Kidney tubule cell (primary cell): ENCODE measurements around the gene SEMA5B.

ENCODE experiments used
- DNase-seq: peaks from one replicate; pipeline ENCODE4 v3.0.0-alpha.2; 2018; ENCODE audit warnings: low spot score

The SEMA5B gene

GRCh38 chr3:122942937-122943827 is 84.4 kb downstream of the SEMA5B start:
- peak; percentile 77 for DNase-seq

- no peak for DNase-seq
Observed at GRCh38 chr3:122942239-122942638, 85.3 kb downstream of the SEMA5B start.

DNA sequence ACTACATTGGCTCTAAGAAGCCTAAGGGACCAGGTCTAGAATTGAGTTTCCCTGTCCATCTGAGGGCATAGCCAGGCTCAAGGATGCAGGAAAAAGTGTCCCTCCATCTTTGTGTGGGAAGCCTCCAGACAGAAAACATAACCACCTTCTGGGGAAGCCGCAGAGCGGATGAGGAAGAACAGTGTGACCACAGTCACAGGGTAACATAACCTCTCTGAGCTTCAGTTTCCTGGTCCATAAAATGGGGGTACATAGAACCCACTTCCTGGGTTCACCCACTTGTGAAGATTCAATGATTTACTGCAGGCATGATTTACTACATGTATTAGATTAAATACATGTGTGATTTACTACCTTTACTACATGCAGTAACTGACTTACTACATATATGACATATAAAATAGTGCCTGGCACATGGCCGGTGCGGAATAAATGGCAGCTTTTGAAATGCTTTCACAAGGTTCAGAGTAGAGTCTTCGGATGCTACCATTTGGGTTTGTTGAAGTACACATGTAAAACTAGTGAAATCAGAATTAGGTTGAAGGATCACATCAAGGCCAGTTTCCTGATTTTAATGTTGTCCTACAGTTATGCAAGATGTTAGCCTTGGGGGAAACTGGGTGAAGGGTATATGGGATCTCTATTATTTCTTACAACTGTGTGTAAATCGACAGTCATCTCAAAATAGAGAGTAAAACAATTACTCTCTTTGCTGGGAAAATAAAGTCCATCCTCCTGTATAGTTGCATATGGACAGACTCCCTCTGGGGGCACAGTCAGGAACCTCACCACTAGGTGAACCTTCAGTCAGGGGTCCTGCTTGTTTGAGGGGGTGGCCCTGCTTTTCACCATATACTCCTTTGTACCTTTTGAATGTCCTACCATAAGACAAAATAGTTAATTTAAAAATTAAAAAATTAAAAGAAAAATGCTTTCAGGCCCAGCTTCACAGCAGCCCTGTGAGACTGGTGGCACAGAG is 86.0 kb downstream of the SEMA5B start:
- no peak for DNase-seq

DNA sequence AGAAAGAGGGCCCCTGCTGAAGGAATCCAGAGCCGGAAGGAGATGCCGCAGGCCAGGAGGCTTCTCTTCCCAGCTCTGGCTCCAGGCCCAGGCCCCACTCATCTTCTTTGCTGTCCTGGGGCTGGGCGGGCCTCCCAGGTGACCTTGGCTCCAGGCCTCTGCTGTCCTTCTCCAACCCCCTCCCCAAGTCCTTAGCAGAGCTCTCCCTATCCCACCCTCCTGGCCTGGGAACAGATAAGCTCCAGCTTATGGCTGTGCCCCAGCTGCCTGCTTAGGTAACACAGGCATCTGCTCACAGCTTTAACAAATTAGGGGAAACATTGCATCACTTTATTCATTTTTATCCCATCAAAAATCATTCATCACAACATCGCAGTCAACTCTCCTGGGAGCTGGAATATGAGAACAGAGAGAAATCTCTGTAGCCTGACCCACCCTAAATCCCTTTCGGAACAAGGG is 86.9 kb downstream of the SEMA5B start:
- DNase-seq: no peak

DNA sequence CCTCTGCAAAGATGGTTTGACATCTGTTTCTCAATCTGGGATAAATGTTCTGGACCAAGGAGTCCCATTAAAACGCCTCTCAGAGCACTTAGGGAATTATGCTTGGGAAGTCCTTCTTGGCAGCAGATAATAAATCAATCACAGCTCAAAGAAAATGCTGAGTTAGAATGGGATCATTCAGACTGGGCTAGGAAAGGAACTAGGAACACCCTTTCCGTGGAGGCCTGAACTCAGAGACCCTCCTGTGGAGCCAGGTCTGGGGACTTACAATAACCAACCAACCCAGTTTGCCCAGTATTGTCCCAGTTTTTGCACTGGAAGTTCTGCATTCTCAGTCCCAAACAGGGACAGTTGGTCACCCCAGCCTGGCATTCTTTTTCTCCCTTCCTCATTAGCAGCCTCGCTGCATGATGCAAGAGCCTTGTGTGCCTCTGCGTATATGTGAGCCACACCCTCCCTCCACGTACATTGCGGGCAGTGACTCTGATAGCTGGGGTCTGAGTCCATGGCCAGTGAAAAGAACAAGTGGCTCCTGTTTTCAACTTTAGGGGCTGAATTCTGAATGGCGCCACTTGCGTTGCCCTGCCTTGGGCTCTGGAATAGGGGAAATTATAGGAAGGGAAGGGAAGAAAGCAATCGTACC is 88.7 kb downstream of the SEMA5B start:
- no peak for DNase-seq

GRCh38 chr3:122937745-122938144 is 89.8 kb downstream of the SEMA5B start:
- no peak for DNase-seq

GRCh38 chr3:122936986-122937385 is 90.6 kb downstream of the SEMA5B start:
- no peak for DNase-seq

- DNase-seq: no peak
Observed at GRCh38 chr3:122936335-122936734, 91.2 kb downstream of the SEMA5B start.

GRCh38 chr3:122934251-122934650 is 93.3 kb downstream of the SEMA5B start:
- DNase-seq: no peak

- DNase-seq: peak; percentile 62
Observed at GRCh38 chr3:122932251-122932967, 95.2 kb downstream of the SEMA5B start.

DNA sequence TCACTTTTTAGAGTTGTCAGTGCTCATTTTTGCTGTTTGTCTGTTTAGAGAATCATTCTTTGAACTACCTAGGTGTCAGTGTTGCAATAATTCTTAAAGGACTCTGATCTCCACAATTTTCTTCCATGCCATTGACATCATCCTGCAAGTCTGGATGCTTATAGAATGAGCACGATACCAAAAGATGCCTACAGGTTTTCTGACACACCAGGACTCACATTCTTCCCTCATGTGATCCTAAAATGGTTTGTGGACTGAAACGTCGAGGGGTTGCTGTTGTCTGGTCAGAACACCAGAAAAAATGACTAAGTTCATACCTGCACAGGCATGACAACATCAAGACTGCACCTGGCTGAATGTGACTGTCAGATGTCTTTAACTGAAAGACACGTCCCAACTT is 95.9 kb downstream of the SEMA5B start:
- DNase-seq: peak; percentile 28

GRCh38 chr3:122930063-122930997 is 97.2 kb downstream of the SEMA5B start:
- no peak for DNase-seq

DNA sequence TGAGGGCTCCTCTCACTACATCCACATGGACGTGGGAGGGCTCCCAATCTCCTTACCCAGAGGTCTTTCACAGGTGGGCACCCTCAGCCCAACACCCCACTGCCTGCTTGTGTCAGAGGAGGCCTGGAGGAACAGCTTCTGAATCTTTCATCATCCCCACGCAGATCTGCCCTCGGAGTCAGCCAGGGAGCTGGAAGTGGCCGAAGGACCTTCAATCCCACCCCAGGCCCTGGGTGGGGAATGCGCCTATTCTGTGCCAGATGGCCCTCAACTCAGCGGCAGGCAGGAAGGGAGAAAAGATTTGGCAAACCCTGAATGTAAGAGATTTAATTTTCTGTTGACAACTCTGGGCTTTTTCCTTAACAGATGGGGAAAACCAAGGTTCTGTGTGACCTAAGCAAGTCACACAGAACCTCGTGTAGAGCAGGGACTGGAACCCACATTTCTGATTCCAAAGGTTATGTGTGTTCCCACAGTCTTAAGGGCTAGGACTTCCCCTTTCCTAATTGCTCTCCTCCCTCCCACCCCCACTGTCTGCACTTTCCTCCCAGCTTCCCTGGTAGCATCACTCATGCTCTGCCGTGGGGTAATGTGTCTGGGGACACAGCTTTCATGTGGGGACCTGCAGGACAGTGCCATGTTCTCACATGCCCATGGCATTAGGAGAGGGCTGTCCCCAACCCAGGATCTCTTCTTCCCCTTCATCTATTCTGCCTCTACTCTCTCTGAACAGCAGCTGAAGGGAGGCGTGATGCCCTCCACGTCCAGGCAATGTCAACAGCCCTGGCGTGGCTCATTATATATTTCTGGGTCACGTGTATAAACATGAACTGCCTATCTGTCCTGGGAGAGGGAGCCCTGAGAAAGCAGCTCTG is 98.1 kb downstream of the SEMA5B start:
- no peak for DNase-seq

GRCh38 chr3:122928396-122929187 is 99.0 kb downstream of the SEMA5B start:
- no peak for DNase-seq

GRCh38 chr3:122927726-122928125 is 99.8 kb downstream of the SEMA5B start:
- DNase-seq: no peak

GRCh38 chr3:122926811-122927210 is 100.8 kb downstream of the SEMA5B start:
- DNase-seq: no peak

DNA sequence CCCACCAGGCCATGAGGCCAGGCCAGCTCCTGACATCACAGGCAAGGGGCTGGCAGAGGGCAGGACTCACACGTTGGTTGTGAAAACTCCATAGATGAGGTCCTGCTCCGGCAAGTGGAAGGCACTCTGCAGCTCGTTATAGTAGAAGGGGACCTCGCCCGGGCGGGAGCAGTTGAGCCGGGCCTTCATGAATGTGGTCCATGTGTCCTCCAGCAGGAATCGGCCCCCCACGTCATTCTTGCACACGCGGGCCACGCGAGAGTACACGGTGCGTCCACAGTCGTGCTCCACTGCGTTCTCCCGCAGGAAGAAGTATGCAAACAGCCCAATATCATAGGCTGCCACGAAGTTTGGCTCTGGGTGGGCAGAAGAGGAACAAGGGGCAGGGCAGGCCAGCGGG is 101.2 kb downstream of the SEMA5B start:
- no peak for DNase-seq

DNA sequence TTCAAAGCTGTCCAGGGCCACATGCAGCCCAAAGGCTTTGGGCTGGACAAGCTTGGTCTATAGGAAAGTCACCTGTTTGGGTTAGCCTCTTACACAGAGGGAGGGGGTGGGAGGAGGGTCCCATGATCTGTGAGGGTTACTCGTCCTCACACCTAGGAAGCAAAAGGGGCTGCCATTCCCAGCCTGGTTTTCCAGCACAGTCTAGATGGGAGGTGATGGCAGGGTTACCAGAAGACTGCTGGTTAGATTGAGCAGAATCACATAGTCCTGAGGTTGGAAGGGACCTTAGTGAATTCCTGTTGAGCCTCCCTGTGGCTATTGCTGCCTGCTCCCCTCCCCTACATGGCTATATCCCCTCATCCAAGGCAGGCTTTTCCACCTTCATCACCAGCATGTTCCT is 101.8 kb downstream of the SEMA5B start:
- DNase-seq: no peak

- DNase-seq: no peak
Observed at GRCh38 chr3:122924056-122924455, 103.5 kb downstream of the SEMA5B start.
